Stimulated activated CD4-positive, alpha-beta T cell treated with anti-CD3 and anti-CD28 coated beads, Interleukin-1b, Interleukin-23, amount 100 ng/mL, for 1 hour (primary cell): ENCODE measurements around the gene ZNF618.
"Not testable (repeated sequence)": the region's sequence is repeated elsewhere in the genome, so short reads cannot be mapped to it uniquely, and the experiment has no call there.

Source experiments
- DNase-seq, 2 donors: peaks; one replicate each; pipeline ENCODE4 v3.0.0-alpha.2; 2020; ENCODE audit warnings: low read depth in 2 of 2

ZNF618 gene

DNA sequence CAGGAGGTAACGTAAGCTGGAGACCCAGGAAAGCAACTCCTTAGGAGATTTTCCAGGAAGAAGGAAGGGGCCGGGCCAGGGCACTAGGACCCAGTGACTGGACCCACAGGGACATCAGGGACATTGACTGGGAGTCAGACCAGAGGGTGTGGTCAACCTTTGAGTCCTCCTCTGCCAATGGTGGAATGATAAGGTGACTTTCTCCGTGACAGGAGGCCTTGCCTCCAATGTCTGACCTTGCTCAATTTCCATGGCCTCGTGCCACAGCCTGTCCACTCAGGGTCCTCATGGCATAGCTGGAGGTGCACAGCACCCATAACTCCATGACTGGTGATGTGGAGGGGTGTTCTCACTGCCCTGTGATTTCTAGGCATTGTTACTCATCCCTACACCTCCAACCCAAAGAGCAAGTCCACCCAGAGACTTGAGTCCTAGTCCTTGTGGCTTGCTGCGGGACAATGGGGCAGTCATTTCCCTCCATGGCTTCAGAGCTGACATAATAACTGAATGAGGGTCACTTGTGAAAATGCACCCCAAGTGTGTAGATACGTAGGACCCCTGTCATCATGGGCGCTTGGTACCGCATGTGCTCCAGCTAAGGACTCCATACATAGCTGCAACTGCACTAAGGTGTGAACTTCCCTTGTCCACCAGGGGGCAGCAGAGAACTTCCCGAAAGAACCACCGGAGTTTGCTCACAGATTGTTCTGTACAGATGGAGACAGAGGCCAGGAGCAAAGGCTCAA is 206.1 kb downstream of the ZNF618 start:
- peak; percentile 48 to 73 for DNase-seq

DNA sequence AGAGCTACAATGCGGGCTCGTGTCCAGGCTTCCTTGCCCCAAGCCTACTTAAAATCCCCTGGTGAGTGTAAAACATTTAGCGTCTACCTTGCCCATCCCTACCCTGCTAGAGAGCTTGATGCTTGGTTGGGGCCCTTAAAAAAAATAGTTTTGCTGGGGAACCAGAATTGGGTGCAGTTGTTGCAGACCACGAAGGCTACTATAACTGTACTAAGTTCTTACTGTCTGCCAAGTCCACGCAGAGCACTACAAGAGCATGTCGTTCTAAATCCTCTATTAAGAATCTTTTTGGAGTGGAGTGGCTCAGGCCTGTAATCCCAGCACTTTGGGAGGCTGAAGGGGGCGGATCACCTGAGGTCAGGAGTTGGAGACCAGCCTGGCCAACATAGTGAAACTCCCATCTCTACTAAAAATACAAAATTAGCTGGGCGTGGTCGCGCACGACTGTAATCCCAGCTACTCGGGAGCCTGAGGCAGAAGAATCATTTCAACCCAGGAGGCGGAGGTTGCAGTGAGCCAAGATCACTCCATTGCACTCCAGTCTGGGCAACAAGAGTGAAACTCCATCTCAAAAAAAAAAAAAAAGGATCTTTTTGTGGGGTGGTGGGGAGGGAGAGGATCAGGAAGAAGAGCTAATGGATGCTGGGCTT is 206.8 kb downstream of the ZNF618 start:
- not testable (repeated sequence) for DNase-seq

DNA sequence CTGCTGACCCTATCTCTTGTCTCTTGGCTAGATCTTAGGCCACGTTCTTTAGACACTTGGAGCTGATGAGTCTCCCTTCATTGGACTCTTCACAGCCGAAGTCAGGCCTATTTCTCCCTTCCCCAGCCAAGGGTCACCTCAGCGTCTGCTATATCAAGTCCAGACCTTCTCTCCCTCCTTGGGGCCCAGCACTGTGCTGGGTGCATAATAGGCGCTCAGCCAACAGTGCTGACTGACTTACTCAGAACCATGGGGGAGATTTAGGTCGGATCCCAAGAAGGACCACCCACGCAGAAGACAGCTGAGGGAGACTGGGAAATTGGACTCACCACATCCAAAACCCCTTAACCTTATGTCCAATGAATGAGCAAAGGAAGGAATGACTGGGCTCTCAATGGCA is 207.6 kb downstream of the ZNF618 start:
- no peak for DNase-seq

DNA sequence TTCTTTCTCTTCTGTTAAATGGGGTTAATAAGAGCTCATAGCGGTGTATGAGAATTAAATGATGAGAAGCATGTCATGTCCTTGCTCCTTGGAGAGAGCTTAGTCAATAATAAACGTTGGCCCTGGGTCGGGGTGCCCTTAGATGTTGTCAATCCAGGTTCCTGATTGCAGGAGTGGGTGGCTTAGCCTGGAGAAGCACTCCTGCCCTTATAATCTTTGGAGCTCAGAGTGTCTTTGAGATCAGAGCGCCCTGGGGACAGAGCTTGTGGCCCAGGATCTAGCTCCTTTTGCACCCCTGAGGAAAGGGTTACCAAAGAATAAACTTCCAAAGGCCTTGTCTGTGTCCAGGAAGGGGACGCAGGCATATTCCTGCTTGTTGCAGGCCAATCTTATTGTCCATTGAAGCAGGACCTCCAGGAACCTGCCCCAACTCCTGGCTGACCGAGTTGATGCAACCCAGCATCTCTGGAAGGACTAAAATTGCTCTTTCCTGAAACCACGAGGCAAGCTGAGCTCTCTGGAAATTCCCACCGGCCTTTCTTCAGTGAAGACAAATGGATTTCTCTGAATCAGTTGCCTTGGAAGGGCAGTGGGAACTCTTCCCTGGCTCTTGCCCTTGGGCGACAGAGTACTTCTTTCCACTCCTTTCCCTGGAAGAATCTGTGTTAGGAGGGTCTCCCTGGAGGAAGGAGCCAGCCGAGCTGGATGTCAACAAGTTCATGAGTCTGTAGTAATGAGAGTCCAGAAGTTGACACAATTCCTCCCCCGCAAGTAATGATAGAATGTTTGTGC is 208.4 kb downstream of the ZNF618 start:
- DNase-seq, result no peak

DNA sequence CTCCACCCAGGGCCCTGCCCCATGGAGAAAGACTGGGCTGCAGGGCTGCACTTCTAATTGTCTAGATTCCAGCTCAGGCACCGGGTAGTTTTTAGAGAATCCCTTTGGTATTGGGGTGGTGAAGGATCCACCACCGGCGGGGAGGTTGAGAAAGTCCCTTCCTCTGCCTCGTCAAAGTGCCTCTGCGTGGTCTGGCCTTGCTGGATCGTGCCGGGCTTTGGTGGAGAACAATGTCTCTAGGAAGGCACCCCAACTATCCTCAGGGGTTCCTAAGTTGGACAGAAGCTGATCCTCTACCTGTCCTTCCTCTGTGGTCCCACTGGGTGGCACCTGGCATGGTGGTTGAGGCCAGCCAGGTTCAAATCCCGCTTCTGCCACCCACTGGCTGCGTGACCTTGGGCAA is 209.3 kb downstream of the ZNF618 start:
- no peak for DNase-seq

DNA sequence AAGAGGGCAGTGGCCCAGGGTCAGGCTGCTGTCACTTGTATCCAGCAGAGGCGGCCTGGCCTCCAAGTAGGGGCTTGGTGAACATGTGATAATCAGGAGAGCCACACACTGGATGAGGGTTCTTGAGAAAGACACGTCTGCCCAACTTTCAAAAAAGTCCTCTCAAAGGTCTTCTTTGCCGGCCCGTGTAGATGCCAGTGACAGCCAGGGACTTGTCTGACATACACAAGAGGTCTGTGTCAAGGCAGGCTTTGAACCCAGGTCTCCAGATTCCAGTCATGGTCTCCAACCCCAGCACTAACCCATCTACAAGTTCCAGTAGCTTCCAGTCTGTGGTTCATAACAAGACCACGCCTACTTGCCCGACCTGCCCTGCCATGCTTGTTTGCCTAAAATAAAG is 209.9 kb downstream of the ZNF618 start:
- no peak for DNase-seq

DNA sequence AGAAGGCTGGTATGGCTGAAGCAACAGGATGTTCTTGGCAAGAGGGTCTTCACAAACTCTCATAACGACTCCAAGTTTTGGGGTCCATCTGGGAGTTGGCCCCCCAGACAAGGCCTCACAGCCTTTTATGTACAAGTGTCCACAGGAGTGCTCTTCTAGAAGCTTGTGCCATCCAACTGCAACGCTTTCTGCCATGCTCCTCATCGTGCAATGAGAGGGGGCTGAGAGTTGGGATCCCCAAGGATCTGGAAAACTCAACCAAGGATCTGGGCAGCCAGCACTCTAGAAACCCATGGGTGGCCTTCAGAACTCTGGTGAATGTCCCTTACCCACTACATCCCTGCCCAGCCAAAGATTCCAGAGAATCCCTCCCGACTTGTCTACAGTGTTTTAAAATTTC is 210.5 kb downstream of the ZNF618 start:
- no peak for DNase-seq

DNA sequence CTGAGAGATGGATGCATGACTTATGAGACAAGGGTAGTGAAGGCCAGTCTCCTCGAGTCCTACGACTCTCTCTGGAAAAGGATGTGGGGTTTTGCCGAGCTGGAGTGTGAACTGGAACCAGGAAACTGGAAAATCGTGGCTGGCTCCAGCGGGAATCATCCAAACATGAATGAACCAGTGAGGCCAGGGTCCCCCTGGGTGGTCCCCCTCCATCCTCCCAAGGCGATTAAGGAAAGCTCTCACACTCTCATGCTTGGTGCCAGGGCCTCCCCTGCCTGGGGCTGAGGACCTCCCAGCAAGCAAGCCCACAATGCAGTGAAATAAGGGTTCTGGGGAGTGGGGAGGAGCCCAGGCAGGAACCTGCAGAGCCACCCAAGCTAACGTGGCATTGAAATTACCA is 211.6 kb downstream of the ZNF618 start:
- DNase-seq, result no peak

DNA sequence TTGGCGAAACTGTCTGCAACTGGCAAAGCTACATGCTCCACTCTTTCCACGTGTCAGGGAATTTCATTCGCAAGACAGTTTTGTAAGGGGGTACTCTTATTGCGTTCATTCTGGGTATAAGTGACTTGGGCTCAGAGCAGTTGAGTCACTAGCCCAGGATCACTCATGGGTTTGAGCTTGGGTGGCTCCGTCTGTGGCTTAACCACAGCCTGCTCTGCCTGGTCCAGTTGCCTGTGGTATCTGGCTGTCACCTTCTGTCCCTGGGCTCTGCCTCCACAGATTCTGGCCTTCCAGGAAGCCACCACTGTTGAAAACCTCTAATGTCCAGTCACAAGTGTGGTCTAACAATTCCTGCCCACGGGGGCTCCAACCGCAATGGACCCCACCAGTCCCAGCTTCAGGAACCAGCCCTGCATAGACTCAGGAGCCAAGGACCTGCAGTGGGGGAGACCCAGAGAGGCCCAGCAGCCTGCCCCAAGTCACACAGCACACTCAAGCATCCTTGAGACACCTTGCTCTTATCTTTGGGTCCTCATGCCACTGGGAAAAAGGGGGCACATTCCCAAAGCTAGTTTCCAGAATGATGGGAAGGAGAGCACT is 212.6 kb downstream of the ZNF618 start:
- DNase-seq, result no peak

DNA sequence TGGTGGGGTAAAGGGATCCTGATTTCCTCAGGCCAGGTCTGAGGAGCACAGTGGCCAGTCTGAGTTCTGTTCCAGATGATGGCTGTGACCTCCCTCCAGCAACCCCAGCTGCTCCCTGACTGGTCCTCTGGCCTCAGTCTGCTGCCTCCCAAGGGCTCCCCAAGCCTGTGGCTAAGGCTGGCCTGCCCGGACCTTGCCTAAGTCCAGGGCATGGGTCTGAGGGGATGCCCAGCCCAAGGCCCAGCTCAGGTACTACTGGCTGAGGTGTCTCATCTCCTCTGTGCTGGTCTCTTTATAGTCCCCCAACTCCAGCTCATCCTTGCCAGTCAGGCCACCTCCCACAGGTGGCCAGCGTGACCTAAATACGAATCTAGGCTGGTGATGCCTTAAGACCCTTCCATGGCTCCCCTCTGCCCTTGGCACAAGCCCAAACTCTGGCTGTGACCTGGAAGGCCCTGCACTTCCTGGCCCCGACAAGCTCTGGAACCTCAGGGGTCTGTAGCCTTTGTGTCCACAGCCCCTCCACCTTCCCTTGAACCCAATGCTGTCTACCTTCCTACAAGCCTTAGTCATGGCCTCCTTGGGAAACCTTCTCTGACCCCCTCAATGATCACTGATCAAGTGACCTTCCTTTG is 213.2 kb downstream of the ZNF618 start:
- DNase-seq, result no peak

DNA sequence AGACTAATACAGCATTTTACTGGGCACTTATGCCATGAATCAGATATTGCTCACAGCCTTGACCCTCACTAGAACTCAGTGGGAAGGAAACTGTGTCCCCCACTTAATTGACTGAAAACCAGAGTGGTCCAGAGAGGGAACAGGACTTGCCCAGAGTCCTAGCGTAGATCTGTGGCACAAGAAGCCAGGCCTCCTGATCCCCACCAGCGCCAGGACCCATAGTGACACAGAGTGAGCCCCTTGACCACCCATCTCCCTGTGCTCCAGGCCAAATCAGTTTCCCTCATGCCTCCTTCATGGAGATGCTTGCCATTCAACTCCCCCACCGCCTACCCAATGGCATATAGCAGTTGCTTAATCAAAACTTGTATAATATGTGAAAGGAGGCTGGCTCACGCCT is 214.7 kb downstream of the ZNF618 start:
- DNase-seq, result no peak

DNA sequence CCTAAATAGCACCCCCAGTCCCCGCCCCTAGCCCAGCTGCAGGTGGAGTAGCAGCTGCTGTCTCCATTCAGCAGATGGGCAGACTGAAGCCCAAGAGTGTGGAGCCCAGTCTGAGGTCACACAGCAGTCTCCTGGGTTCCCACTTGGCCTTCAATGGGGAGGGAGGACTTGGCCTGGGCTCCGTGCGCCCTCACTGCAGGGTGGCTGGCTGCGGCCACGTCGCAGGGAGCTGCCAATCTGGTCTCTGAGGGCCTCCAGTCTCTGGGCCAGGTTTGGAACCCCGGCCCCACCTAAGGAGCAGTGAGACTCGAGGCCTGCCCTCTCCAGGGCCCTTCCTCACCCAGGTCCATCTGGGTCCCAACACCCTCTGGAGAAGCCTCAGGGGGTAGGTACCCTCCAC is 215.6 kb downstream of the ZNF618 start:
- no peak for DNase-seq

DNA sequence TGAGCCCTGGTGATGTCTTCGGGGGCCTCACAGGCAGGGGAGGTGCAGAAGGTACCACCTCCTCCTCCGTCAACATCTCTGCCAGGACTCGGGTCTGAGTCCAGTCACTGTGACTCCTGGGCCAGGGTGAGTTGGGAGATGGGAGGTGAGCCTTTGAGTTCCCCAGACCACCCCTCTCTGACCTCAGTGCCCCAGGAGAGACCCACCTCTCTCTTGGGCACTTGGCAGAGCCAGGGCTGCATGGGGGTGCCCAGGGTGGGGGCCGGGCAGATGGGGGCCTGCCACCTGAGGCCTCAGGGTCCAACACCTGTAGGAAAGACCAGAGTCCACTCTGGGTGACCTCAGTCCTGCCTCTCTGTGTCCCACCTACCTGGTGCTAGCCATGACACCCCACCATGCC is 216.2 kb downstream of the ZNF618 start:
- no peak for DNase-seq

DNA sequence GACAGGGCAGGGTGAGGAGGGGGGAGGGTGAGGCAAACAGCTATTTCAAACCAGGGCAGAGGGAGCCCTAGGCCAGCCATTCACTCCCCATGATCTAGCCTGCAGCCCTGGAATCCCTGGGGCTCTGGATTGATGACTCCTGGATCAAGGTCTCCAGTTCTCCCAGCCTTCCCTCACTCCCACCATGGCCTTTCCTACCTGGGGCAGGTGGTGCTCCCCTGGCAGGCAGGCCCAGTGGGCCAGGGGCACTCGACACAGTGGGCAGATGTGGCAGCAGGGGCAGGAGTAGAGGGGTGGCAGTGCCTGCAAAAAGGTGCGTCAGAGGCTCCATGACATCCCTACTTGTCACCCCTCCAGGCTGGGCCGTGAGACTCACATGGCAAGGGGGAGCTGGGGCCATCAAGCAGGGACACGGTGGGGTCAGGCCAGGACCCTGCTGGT is 216.9 kb downstream of the ZNF618 start:
- no peak for DNase-seq

DNA sequence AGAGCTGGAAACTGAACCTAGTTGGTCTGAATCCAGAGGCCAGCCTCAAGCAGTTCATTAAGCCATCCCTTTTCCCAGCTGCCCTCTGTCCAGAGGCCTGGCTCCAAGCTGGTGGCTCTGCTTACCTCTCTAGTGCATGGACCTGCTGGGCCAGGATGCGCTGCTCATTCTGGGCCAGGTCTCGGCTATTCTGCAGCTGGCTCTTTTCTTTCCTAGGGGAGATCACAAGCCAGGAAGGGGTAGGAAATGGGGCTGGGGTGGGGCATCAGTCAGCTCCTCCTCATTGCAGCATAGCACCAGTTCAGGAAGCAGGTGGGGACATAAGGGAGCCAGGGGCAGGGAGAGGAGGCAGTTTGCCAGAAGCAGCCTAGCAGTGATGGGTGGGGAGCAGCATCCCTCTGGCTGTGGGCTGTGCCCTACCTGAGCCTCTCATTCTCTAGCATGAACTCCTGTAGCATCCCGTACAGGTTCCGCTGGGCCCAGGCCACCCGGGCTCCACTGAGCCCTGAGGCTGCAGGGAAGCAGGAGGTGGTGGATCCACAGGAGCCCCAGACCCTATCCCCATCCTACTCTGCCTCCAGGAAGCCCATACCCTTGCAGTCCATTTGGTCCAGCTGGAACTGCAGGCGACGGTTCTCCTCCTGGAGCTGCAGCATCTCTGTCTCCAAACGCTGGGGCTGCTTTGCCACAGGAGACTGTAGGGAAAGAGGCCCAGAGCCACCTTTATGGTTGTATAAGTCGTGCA is 217.8 kb downstream of the ZNF618 start:
- DNase-seq, result no peak

DNA sequence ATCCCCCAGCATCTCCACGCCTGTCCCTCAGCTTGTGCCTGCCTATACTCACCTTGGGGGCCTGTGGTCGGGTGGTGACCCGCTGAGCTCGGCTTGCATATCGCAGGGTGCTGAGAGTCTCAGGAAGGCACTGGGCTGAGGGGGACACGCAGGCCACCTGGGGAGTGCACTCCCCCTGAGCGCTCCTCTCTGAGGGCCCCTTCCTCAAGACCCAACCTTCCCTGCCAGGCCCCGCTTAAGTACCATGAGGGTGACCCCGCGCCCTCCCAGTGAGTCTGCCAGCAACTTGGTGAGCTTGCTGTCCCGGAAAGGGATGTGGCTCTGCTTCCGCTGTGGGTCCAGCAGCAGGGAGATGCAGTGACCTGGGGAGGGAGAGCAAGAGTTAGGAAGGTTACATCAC is 218.9 kb downstream of the ZNF618 start:
- no peak for DNase-seq

DNA sequence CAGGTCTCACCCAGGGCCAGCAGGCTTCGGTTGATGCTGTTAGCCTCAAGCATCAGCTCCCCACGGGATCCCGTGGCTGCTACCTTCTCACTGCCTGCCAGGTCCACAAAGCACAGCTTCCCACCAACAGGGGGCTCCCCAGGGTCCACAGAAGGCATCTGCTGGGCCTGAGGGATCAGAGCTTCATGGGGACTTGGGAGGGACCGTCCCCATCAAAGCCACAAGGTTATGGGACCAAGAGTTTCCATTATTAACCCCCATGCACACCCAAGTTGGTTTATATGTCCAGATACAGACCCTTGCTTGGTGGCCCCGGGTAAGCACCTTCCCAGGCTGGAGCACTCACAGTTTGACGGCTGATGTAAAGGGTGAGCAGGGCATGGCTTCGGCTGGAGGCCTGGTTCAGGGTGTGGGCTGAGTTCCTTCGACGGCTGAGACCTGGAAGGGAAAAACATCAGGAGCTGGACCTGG is 220.0 kb downstream of the ZNF618 start:
- no peak for DNase-seq

DNA sequence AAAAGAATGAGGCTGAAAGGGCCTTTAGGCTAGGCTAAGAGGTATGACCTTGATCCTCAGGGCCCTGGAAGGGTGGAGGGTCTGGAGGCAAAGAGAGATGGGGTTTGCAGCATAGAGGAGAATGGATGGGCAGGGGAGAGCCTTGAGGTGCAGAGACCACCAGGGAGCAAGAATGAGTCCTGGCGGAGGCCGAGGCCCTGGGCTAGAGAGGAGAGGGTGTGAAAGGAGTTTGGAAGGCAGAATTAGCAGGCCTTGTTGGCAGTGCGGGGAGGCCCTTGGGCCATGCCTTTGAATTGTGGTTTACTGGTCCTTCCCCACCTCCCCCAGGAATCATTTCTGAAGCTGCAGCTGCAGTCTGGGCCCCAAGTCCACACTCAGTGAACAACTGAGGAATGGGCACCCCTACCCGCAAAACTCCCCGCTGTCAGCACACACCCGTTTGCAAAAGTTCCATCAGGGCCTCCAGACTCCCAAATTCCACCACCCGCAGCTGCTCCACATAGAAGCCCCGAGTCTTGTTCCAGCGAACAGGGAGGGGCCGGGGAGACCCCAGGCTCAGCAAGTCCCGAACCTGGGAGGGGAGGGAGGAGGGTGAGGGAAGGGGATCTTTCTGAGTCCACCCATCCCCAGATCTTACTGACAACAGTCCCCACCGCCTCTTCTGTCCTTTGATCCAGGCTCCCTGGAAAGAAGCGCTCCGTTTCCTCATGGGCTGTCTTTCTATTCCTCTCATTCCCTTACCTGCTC is 220.9 kb downstream of the ZNF618 start:
- DNase-seq, result no peak

DNA sequence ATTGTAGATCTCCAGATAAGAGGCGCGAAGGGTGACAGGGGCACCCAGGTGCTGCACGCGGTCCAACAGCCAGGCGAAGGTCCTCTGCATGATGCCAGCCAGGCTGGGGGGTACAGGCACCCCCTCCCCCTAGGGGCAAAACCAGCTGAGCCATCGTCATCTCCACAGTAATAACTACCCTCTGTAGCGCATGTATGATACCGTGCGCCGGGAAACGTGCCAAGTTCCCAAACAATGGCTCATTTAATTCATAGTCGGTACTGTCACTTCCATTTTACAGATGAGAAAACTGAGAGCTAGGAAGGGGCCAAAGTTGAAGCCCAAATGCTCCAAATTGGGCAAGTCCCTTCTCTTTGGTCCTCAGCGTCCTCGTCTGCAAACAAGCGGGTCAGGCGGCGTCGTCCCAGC is 221.5 kb downstream of the ZNF618 start:
- no peak for DNase-seq
